ENCODE data around the gene TRIM27. TPM values are rescaled to one million over a fixed set of nuclear protein-coding genes. Genes with fewer than 3 reads are reported as not detected.

TRIM27 gene
- total and polyA plus RNA-seq, 10 of the 15 experiments (the other 5 are each of a cell fraction or from before 2014, with no cell fraction given) = 18.5 to 74.7 (median 58.0) TPM

DNA sequence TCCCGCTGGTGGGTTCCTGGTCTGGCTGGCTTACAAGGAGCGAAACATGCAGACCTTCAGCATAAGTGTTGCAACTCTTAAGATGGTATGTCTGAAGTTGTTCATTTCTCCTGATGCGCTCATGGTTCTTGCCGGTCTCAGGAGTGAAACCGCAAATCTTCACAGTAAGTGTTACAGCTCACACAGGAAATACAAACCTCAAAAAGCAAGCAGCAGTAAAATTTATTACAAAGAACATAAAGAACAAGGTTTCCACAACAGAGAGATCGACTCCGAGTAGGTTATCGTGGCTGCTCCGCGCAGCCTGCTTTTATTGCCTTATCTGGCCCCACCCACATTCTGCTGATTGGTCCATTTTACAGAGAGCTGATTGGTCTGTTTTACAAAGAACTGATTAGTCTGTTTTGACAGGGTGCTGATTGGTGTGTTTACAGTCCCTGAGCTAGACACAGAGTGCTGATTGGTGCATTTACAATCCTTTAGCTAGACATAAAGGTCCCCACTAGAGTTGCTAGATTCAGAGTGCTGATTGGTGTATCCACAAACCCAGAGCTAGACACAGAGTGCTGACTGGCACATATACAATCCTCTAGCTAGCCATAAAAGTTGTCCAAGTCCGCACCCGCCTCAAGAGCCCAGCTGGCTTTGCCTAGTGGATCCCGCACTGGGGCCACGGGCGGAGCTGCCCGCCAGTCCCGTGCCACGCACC is 39.2 kb downstream of the TRIM27 start (continued):
- TF ChIP-seq, protein P1, sequence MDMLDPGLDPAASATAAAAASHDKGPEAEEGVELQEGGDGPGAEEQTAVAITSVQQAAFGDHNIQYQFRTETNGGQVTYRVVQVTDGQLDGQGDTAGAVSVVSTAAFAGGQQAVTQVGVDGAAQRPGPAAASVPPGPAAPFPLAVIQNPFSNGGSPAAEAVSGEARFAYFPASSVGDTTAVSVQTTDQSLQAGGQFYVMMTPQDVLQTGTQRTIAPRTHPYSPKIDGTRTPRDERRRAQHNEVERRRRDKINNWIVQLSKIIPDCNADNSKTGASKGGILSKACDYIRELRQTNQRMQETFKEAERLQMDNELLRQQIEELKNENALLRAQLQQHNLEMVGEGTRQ (IDR thresholded peaks at IDR 0.05; ENCODE audit: borderline replicate concordance, low read depth, low read length) = no peak
- TF ChIP-seq, protein P2, sequence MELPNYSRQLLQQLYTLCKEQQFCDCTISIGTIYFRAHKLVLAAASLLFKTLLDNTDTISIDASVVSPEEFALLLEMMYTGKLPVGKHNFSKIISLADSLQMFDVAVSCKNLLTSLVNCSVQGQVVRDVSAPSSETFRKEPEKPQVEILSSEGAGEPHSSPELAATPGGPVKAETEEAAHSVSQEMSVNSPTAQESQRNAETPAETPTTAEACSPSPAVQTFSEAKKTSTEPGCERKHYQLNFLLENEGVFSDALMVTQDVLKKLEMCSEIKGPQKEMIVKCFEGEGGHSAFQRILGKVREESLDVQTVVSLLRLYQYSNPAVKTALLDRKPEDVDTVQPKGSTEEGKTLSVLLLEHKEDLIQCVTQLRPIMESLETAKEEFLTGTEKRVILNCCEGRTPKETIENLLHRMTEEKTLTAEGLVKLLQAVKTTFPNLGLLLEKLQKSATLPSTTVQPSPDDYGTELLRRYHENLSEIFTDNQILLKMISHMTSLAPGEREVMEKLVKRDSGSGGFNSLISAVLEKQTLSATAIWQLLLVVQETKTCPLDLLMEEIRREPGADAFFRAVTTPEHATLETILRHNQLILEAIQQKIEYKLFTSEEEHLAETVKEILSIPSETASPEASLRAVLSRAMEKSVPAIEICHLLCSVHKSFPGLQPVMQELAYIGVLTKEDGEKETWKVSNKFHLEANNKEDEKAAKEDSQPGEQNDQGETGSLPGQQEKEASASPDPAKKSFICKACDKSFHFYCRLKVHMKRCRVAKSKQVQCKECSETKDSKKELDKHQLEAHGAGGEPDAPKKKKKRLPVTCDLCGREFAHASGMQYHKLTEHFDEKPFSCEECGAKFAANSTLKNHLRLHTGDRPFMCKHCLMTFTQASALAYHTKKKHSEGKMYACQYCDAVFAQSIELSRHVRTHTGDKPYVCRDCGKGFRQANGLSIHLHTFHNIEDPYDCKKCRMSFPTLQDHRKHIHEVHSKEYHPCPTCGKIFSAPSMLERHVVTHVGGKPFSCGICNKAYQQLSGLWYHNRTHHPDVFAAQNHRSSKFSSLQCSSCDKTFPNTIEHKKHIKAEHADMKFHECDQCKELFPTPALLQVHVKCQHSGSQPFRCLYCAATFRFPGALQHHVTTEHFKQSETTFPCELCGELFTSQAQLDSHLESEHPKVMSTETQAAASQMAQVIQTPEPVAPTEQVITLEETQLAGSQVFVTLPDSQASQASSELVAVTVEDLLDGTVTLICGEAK (IDR thresholded peaks at IDR 0.05; ENCODE audit: borderline replicate concordance) = no peak
- TF ChIP-seq RUNX3 (IDR thresholded peaks at IDR 0.05; ENCODE audit: low read length) (peak; percentile 84), SUPT20H (IDR thresholded peaks at IDR 0.05; ENCODE audit: borderline replicate concordance, control insufficient read depth, low read depth, low read length) (no peak), KDM1A (IDR thresholded peaks at IDR 0.05; ENCODE audit: borderline replicate concordance) (no peak)
- TF ChIP-seq, protein P3, sequence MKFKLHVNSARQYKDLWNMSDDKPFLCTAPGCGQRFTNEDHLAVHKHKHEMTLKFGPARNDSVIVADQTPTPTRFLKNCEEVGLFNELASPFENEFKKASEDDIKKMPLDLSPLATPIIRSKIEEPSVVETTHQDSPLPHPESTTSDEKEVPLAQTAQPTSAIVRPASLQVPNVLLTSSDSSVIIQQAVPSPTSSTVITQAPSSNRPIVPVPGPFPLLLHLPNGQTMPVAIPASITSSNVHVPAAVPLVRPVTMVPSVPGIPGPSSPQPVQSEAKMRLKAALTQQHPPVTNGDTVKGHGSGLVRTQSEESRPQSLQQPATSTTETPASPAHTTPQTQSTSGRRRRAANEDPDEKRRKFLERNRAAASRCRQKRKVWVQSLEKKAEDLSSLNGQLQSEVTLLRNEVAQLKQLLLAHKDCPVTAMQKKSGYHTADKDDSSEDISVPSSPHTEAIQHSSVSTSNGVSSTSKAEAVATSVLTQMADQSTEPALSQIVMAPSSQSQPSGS (IDR thresholded peaks at IDR 0.05; ENCODE audit: low read length) = no peak
